SH-SY5Y (cell line): Measurements from ENCODE around the gene EML1.

Experiments
- GATA2 ChIP-seq: IDR thresholded peaks from 2 replicates; pipeline ENCODE4 v1.6.1; 2011; ENCODE audit warnings: mild to moderate bottlenecking, low read depth, low read length
- GATA3 ChIP-seq: IDR thresholded peaks from 2 replicates; pipeline ENCODE4 v1.6.1; 2011; ENCODE audit warnings: low read depth, mild to moderate bottlenecking, low read length, moderate library complexity

GRCh38 chr14:99853206-99853605 lies 60.0 kb downstream of the EML1 start:
- TF ChIP-seq GATA2 (no peak), GATA3 (no peak)
